ENCODE measurements around the gene MYCL. TPM values are rescaled to one million over a fixed set of nuclear protein-coding genes. Genes with fewer than 3 reads are reported as not detected.

The MYCL gene
- total and polyA plus RNA-seq, 2 of the 8 experiments (the other 6 are each of a cell fraction or from before 2014, with no cell fraction given): 20.3 to 28.8 TPM

- TF ChIP-seq, protein P1, sequence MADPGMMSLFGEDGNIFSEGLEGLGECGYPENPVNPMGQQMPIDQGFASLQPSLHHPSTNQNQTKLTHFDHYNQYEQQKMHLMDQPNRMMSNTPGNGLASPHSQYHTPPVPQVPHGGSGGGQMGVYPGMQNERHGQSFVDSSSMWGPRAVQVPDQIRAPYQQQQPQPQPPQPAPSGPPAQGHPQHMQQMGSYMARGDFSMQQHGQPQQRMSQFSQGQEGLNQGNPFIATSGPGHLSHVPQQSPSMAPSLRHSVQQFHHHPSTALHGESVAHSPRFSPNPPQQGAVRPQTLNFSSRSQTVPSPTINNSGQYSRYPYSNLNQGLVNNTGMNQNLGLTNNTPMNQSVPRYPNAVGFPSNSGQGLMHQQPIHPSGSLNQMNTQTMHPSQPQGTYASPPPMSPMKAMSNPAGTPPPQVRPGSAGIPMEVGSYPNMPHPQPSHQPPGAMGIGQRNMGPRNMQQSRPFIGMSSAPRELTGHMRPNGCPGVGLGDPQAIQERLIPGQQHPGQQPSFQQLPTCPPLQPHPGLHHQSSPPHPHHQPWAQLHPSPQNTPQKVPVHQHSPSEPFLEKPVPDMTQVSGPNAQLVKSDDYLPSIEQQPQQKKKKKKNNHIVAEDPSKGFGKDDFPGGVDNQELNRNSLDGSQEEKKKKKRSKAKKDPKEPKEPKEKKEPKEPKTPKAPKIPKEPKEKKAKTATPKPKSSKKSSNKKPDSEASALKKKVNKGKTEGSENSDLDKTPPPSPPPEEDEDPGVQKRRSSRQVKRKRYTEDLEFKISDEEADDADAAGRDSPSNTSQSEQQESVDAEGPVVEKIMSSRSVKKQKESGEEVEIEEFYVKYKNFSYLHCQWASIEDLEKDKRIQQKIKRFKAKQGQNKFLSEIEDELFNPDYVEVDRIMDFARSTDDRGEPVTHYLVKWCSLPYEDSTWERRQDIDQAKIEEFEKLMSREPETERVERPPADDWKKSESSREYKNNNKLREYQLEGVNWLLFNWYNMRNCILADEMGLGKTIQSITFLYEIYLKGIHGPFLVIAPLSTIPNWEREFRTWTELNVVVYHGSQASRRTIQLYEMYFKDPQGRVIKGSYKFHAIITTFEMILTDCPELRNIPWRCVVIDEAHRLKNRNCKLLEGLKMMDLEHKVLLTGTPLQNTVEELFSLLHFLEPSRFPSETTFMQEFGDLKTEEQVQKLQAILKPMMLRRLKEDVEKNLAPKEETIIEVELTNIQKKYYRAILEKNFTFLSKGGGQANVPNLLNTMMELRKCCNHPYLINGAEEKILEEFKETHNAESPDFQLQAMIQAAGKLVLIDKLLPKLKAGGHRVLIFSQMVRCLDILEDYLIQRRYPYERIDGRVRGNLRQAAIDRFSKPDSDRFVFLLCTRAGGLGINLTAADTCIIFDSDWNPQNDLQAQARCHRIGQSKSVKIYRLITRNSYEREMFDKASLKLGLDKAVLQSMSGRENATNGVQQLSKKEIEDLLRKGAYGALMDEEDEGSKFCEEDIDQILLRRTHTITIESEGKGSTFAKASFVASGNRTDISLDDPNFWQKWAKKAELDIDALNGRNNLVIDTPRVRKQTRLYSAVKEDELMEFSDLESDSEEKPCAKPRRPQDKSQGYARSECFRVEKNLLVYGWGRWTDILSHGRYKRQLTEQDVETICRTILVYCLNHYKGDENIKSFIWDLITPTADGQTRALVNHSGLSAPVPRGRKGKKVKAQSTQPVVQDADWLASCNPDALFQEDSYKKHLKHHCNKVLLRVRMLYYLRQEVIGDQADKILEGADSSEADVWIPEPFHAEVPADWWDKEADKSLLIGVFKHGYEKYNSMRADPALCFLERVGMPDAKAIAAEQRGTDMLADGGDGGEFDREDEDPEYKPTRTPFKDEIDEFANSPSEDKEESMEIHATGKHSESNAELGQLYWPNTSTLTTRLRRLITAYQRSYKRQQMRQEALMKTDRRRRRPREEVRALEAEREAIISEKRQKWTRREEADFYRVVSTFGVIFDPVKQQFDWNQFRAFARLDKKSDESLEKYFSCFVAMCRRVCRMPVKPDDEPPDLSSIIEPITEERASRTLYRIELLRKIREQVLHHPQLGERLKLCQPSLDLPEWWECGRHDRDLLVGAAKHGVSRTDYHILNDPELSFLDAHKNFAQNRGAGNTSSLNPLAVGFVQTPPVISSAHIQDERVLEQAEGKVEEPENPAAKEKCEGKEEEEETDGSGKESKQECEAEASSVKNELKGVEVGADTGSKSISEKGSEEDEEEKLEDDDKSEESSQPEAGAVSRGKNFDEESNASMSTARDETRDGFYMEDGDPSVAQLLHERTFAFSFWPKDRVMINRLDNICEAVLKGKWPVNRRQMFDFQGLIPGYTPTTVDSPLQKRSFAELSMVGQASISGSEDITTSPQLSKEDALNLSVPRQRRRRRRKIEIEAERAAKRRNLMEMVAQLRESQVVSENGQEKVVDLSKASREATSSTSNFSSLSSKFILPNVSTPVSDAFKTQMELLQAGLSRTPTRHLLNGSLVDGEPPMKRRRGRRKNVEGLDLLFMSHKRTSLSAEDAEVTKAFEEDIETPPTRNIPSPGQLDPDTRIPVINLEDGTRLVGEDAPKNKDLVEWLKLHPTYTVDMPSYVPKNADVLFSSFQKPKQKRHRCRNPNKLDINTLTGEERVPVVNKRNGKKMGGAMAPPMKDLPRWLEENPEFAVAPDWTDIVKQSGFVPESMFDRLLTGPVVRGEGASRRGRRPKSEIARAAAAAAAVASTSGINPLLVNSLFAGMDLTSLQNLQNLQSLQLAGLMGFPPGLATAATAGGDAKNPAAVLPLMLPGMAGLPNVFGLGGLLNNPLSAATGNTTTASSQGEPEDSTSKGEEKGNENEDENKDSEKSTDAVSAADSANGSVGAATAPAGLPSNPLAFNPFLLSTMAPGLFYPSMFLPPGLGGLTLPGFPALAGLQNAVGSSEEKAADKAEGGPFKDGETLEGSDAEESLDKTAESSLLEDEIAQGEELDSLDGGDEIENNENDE (IDR thresholded peaks at IDR 0.05; ENCODE audit: insufficient replicate concordance, low read length): no peak
- TF ChIP-seq GABPA (IDR thresholded peaks at IDR 0.05; ENCODE audit: borderline replicate concordance, insufficient read depth, low read length) (no peak), JUND (IDR thresholded peaks at IDR 0.05; ENCODE audit: low read length) (no peak), SP1 (IDR thresholded peaks at IDR 0.05; ENCODE audit: low read depth, low read length) (no peak), BCL11A (IDR thresholded peaks at IDR 0.05; ENCODE audit: low read depth in 2 of 2, low read length in 2 of 2) (no peak), TCF12 (IDR thresholded peaks at IDR 0.05; ENCODE audit: low read depth, low read length) (no peak), CTBP2 (IDR thresholded peaks at IDR 0.05; ENCODE audit: borderline replicate concordance, insufficient read depth, insufficient read length, low read length) (no peak), TAF7 (optimal IDR thresholded peaks at IDR 0.05; ENCODE audit: borderline replicate concordance, low read depth, low read length) (no peak), E2F6 (IDR thresholded peaks at IDR 0.05) (no peak)
- TF ChIP-seq, protein P2, sequence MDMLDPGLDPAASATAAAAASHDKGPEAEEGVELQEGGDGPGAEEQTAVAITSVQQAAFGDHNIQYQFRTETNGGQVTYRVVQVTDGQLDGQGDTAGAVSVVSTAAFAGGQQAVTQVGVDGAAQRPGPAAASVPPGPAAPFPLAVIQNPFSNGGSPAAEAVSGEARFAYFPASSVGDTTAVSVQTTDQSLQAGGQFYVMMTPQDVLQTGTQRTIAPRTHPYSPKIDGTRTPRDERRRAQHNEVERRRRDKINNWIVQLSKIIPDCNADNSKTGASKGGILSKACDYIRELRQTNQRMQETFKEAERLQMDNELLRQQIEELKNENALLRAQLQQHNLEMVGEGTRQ (IDR thresholded peaks at IDR 0.05; ENCODE audit: low read length): no peak
These were observed 40.7 kb downstream of the MYCL start (continued) for GRCh38 chr1:39861003-39861402.

Data from H1 (cell line).